OCI-LY1 (cell line): ENCODE measurements around the gene HRC.

ENCODE experiments used
- CTCF ChIP-seq: fragments of 200-600 bp; sonication (generic), shearing (Covaris generic); IDR thresholded peaks from 2 replicates; pipeline ENCODE4 v1.5.1; 2017; ENCODE audit warnings: mild to moderate bottlenecking, antibody characterized with exemption, low read length, moderate library complexity, mixed read lengths
- EZH2 ChIP-seq: fragments of 200-600 bp; sonication (generic), shearing (Covaris generic); IDR thresholded peaks from 2 replicates; pipeline ENCODE4 v1.8.0; 2017; ENCODE audit warnings: borderline replicate concordance, mixed run types, mild to moderate bottlenecking, antibody characterized with exemption, low read length, moderate library complexity, mixed read lengths

- TF ChIP-seq CTCF: no peak
- no peak for TF ChIP-seq EZH2
Measured at GRCh38 chr19:49120325-49120683, 34.9 kb downstream of the HRC start.
